WERI-Rb-1 (cell line): Measurements from ENCODE around the gene UBE3C.

ENCODE experiments used
- DNase-seq: peaks from one replicate; pipeline ENCODE4 v3.0.0-alpha.2; 2020
- H3K27ac ChIP-seq: fragments of 250-450 bp; sonication (Bioruptor Pico); 2 replicates; pipeline ENCODE4 v1.5.1; 2020; ENCODE audit warnings: mild to moderate bottlenecking, moderate library complexity
- H3K27me3 ChIP-seq: fragments of 250-450 bp; sonication (Bioruptor Pico); 2 replicates; pipeline ENCODE4 v1.5.1; 2021; ENCODE audit warnings: mild to moderate bottlenecking, low read depth, moderate library complexity; ENCODE audit not compliant: insufficient read depth, severe bottlenecking
- H3K36me3 ChIP-seq: fragments of 250-450 bp; sonication (Bioruptor Pico); 2 replicates; pipeline ENCODE4 v1.5.1; 2020; ENCODE audit warnings: mild to moderate bottlenecking, moderate library complexity
- H3K4me3 ChIP-seq: 2 replicates; pipeline ENCODE4 v1.5.1; 2011; ENCODE audit warnings: low read depth, mild to moderate bottlenecking, control low read depth, low read length
- H3K9me3 ChIP-seq: fragments of 250-450 bp; sonication (Bioruptor Pico); 2 replicates; pipeline ENCODE4 v1.5.1; 2021; ENCODE audit warnings: mild to moderate bottlenecking, moderate library complexity; ENCODE audit not compliant: severe bottlenecking
- CTCF ChIP-seq: IDR thresholded peaks from 2 replicates; pipeline ENCODE4 v1.5.1; 2011; ENCODE audit warnings: low read depth, mild to moderate bottlenecking, control low read depth, inconsistent platforms, low read length

UBE3C gene

GRCh38 chr7:157318015-157318706 is 179.4 kb downstream of the UBE3C start:
- Histone ChIP-seq H3K27me3 (no peaks in the 10 kb centered on the region), H3K4me3 (no peak overlapping the region), H3K9me3 (no peaks in the 10 kb centered on the region), H3K36me3 (no peaks in the 10 kb centered on the region), H3K27ac (no peak overlapping the region)
- DNase-seq: no peak
- TF ChIP-seq CTCF: no peak
